ENCODE data around the gene WNT9B.

Gene WNT9B

DNA sequence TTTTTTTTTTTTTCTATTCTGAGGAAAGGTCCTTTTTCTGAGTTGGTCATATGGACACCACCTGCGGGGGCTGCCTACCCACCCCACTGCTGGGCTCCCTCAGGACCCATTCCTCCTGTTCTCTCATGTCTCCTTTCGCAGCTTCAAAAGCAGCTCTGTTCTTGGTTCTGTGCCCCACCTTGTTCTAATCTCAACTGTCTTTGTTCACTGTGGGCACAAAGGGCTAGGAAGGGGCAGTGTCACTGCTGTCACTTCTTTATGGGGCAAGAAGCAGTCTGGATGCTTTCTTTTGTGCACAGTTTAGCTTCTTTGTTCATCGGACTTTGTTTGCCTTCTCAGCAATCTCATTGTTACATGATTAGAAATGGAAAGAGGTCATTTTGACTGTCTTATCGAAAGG is 78.7 kb downstream of the WNT9B start:
- Histone ChIP-seq H2AFZ (ENCODE audit: low read depth, low read length, severe bottlenecking) (no peak overlapping the region), H3F3A (ENCODE audit: insufficient read depth) (no peaks in the 10 kb centered on the region), H3K27ac (ENCODE audit: low read depth, low read length) (no peak overlapping the region), H3K36me3 (ENCODE audit: low read length) (peaks cover 12% of the 10 kb centered on the region), H3K9me3 (ENCODE audit: insufficient read depth, low read length) (no peaks in the 10 kb centered on the region), H3K9me2 (replicated peaks; ENCODE audit: insufficient read depth, low read length) (no peaks in the 10 kb centered on the region), H3K79me2 (ENCODE audit: insufficient read depth, low read length) (peaks cover 41% of the 10 kb centered on the region), H3K9ac (ENCODE audit: low read length) (no peak overlapping the region), H4K20me1 (ENCODE audit: low read depth, low read length) (no peaks in the 10 kb centered on the region), H3K27me3 (ENCODE audit: low read length) (no peaks in the 10 kb centered on the region), H3K4me3 (ENCODE audit: insufficient read depth, low read length, poor library complexity, severe bottlenecking) (no peak overlapping the region), H3K4me2 (ENCODE audit: low read depth, low read length, poor library complexity, severe bottlenecking) (no peak overlapping the region)
- no peak for TF ChIP-seq EZH2phosphoT487 (conservative IDR thresholded peaks at IDR 0.05; ENCODE audit: low read length)
- TF ChIP-seq, protein P1, sequence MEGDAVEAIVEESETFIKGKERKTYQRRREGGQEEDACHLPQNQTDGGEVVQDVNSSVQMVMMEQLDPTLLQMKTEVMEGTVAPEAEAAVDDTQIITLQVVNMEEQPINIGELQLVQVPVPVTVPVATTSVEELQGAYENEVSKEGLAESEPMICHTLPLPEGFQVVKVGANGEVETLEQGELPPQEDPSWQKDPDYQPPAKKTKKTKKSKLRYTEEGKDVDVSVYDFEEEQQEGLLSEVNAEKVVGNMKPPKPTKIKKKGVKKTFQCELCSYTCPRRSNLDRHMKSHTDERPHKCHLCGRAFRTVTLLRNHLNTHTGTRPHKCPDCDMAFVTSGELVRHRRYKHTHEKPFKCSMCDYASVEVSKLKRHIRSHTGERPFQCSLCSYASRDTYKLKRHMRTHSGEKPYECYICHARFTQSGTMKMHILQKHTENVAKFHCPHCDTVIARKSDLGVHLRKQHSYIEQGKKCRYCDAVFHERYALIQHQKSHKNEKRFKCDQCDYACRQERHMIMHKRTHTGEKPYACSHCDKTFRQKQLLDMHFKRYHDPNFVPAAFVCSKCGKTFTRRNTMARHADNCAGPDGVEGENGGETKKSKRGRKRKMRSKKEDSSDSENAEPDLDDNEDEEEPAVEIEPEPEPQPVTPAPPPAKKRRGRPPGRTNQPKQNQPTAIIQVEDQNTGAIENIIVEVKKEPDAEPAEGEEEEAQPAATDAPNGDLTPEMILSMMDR (IDR thresholded peaks at IDR 0.05; ENCODE audit: insufficient read depth, low read length, poor library complexity, severe bottlenecking), result no peak

DNA sequence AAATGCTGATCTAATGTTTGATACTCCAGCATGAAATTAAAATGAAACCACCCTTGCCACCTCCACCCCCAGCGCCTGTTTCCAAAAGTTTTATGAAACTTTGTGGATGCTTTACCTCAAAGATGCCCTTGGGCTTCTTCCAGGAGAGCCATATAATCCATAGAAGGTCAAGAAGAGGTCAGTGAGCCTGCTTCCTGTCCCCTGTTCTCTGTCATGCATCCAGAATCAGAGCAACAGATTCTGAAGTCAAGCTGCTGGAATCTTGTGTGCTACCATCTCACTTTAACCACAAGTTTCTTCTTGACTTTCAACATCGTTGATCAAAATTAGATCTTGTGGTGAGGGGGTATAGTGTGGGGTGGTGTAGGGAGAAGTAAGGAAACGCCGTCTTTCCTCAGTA is 80.2 kb downstream of the WNT9B start:
- Histone ChIP-seq H3K27ac (ENCODE audit: low read depth, low read length) (no peak overlapping the region), H3K27me3 (ENCODE audit: low read length) (no peaks in the 10 kb centered on the region), H3K36me3 (ENCODE audit: low read length) (peaks cover 12% of the 10 kb centered on the region)

DNA sequence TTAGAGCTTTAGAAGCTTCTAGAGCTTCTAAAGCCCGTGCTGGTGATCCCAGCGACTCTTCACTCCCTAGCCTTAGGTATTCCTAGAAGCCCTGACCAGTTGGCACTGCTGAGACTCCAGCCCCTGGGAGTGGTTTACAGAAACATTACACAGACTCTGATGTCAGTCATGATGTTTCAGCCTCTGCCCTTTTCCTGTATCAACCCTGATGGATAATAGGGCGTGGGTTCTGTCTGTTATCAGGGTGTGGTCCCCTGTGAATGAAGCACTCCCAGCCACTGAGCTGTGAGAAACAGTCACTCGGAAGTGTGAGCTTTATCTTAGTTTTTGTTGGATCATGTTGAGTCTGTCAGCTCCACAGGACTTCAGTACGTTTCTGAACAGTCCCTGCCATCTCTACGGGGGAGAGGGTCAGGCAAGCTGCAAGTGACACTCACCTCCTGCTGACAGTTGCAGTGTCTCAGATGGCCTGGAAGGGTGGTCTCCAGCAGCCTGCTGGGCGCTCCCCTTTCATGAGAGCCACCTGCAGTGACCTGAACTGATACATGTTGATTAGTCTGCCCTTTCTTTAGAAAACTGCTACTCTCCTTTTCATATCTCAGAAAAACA is 84.4 kb downstream of the WNT9B start:
- H3F3A ChIP-seq (ENCODE audit: insufficient read depth), result no peaks in the 10 kb centered on the region
- H3K36me3 ChIP-seq (ENCODE audit: low read length), result peaks cover 10% of the 10 kb centered on the region
- H3K9ac ChIP-seq (ENCODE audit: low read length), result no peak overlapping the region
- no peak overlapping the region for H2AFZ ChIP-seq (ENCODE audit: low read depth, low read length, severe bottlenecking)
- TF ChIP-seq EZH2phosphoT487 (conservative IDR thresholded peaks at IDR 0.05; ENCODE audit: low read length), result no peak
- TF ChIP-seq, protein P1 (IDR thresholded peaks at IDR 0.05; ENCODE audit: insufficient read depth, low read length, poor library complexity, severe bottlenecking), result no peak
- no peak overlapping the region for H3K27ac ChIP-seq (ENCODE audit: low read depth, low read length)
- no peak overlapping the region for H3K4me2 ChIP-seq (ENCODE audit: low read depth, low read length, poor library complexity, severe bottlenecking)
- H3K9me3 ChIP-seq (ENCODE audit: insufficient read depth, low read length), result no peaks in the 10 kb centered on the region
- no peaks in the 10 kb centered on the region for H3K79me2 ChIP-seq (ENCODE audit: insufficient read depth, low read length)
- H3K9me2 ChIP-seq (replicated peaks; ENCODE audit: insufficient read depth, low read length), result no peaks in the 10 kb centered on the region
- H3K4me3 ChIP-seq (ENCODE audit: insufficient read depth, low read length, poor library complexity, severe bottlenecking), result no peak overlapping the region
- no peaks in the 10 kb centered on the region for H3K27me3 ChIP-seq (ENCODE audit: low read length)
- no peaks in the 10 kb centered on the region for H4K20me1 ChIP-seq (ENCODE audit: low read depth, low read length)

More for the DNA sequence above, 80.2 kb downstream of the WNT9B start:
- no peaks in the 10 kb centered on the region for H3K9me2 ChIP-seq (replicated peaks; ENCODE audit: insufficient read depth, low read length)
- no peaks in the 10 kb centered on the region for H3F3A ChIP-seq (ENCODE audit: insufficient read depth)
- H3K4me3 ChIP-seq (ENCODE audit: insufficient read depth, low read length, poor library complexity, severe bottlenecking), result no peak overlapping the region
- H3K79me2 ChIP-seq (ENCODE audit: insufficient read depth, low read length), result peaks cover 25% of the 10 kb centered on the region
- no peak for TF ChIP-seq EZH2phosphoT487 (conservative IDR thresholded peaks at IDR 0.05; ENCODE audit: low read length)
- TF ChIP-seq, protein P1 (IDR thresholded peaks at IDR 0.05; ENCODE audit: insufficient read depth, low read length, poor library complexity, severe bottlenecking), result no peak
- no peak overlapping the region for H2AFZ ChIP-seq (ENCODE audit: low read depth, low read length, severe bottlenecking)
- no peaks in the 10 kb centered on the region for H3K9me3 ChIP-seq (ENCODE audit: insufficient read depth, low read length)
- H3K9ac ChIP-seq (ENCODE audit: low read length), result no peak overlapping the region
- H3K4me2 ChIP-seq (ENCODE audit: low read depth, low read length, poor library complexity, severe bottlenecking), result no peak overlapping the region
- H4K20me1 ChIP-seq (ENCODE audit: low read depth, low read length), result no peaks in the 10 kb centered on the region
